CD4-positive, alpha-beta T cell (primary cell): ENCODE data around the gene DES. TPM values are rescaled to one million over a fixed set of nuclear protein-coding genes. Genes with fewer than 3 reads are reported as not detected.

Experiments used
- ATAC-seq: fragments of 200-7000 bp; cut with Tn5 transposase; one replicate; pipeline ENCODE4 v1.10.0; 2022; ENCODE audit warnings: mild to moderate bottlenecking; ENCODE audit not compliant: poor library complexity
- CTCF ChIA-PET: fragments of 350-600 bp; sonication (Branson Sonifier 250); formaldehyde crosslinking; loops from one replicate; lab custom pipeline; 2021; ENCODE audit warnings: antibody characterized with exemption, inconsistent platforms; lab: Charles Lee
- POLR2A ChIA-PET: fragments of 350-600 bp; sonication (Branson Sonifier 250); formaldehyde crosslinking; loops from one replicate; lab custom pipeline; 2021; ENCODE audit warnings: antibody characterized with exemption, inconsistent platforms; lab: Charles Lee
- DNase-seq, 14 experiments: peaks; one replicate each; pipeline ENCODE4 v3.0.0-alpha.2; 2013 to 2020; ENCODE audit warnings: mixed read lengths in 2 of 14
- H3K27ac ChIP-seq, 2 donors: one replicate each; pipeline versions ENCODE4 v1.5.1 to v1.7.0; 2013; ENCODE audit warnings: low read length in 2 of 2, low read depth in 1 of 2, mild to moderate bottlenecking in 1 of 2
- H3K27me3 ChIP-seq, 2 experiments: 1 replicate in 1 of 2; 2 replicates in 1 of 2; pipeline versions ENCODE4 v1.6.1 to v1.7.0; 2013; ENCODE audit warnings: low read length in 2 of 2, control low read depth in 1 of 2, mild to moderate bottlenecking in 1 of 2, moderate library complexity in 1 of 2; ENCODE audit not compliant: insufficient read depth in 2 of 2, control insufficient read depth in 1 of 2
- H3K36me3 ChIP-seq: one replicate; pipeline ENCODE4 v1.6.1; 2013; ENCODE audit warnings: low read length, control low read depth; ENCODE audit not compliant: insufficient read depth
- H3K4me1 ChIP-seq: one replicate; pipeline ENCODE4 v1.6.1; 2013; ENCODE audit warnings: low read length, control low read depth; ENCODE audit not compliant: insufficient read depth
- H3K4me3 ChIP-seq: one replicate; pipeline ENCODE4 v1.5.1; 2013; ENCODE audit warnings: mild to moderate bottlenecking, low read length, moderate library complexity
- H3K9me3 ChIP-seq, 2 experiments: 1 replicate in 1 of 2; 2 replicates in 1 of 2; pipeline versions ENCODE4 v1.6.1 to v1.7.0; 2013; ENCODE audit warnings: low read length in 2 of 2, mild to moderate bottlenecking in 2 of 2, control low read depth in 1 of 2, moderate library complexity in 1 of 2; ENCODE audit not compliant: control insufficient read depth in 1 of 2, insufficient read depth in 1 of 2
- H3K27ac Mint-ChIP-seq: one replicate; pipeline ENCODE4 v1.8.0; 2020; ENCODE audit warnings: mixed read lengths
- H3K27me3 Mint-ChIP-seq: one replicate; pipeline ENCODE4 v1.8.0; 2021; ENCODE audit warnings: mixed read lengths
- H3K36me3 Mint-ChIP-seq: one replicate; pipeline ENCODE4 v1.8.0; 2021; ENCODE audit warnings: low read depth, mixed read lengths
- H3K4me1 Mint-ChIP-seq: one replicate; pipeline ENCODE4 v1.8.0; 2021; ENCODE audit warnings: low read depth, mixed read lengths
- H3K4me3 Mint-ChIP-seq: one replicate; pipeline ENCODE4 v1.8.0; 2020; ENCODE audit warnings: mild to moderate bottlenecking, mixed read lengths
- H3K9me3 Mint-ChIP-seq: one replicate; pipeline ENCODE4 v1.8.0; 2020; ENCODE audit warnings: mixed read lengths
- intact Hi-C, 2 experiments: fragments of 100-400 bp; cut with DNase I in 1 of 2; cut with micrococcal nuclease in 1 of 2; formaldehyde crosslinking; loops; one replicate each; pipeline versions ENCODE4 v1.15.1 to v1.9.0; 2023 to 2025; cut with DNase I, micrococcal nuclease
- total RNA-seq, 174 experiments: library from RNA in 2 of 174; stranded (reverse) in 2 of 174; gene quantifications; one replicate each; pipeline ENCODE4 v1.2.3 and lab custom pipeline; 2021 to 2026
- TF ChIP-seq, protein P1 (sequence below): fragments of 200-600 bp; IDR thresholded peaks from one replicate; pipeline ENCODE4 v1.8.0; 2022; ENCODE audit warnings: antibody characterized with exemption, mild to moderate bottlenecking

The DES gene
- total RNA-seq, 2 experiments from 2014 or later = not detected

DNA sequence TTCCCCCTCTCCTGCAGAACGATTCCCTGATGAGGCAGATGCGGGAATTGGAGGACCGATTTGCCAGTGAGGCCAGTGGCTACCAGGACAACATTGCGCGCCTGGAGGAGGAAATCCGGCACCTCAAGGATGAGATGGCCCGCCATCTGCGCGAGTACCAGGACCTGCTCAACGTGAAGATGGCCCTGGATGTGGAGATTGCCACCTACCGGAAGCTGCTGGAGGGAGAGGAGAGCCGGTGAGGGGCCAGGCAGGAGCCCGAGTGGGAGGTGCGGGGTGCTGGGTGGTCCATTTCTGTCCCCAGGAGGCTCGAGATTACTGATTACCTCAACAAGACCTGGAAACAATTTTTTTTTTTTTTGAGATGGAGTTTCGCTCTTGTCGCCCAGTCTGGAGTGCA, 3.1 kb downstream of the DES start:
- no peak overlapping the region for H3K27ac ChIP-seq
- CTCF ChIA-PET = no interaction called here
- H3K27ac Mint-ChIP-seq = no peak overlapping the region
- no peaks in the 10 kb centered on the region for H3K36me3 ChIP-seq
- H3K36me3 Mint-ChIP-seq = no peaks in the 10 kb centered on the region
- H3K4me1 ChIP-seq = peaks cover 7% of the 10 kb centered on the region
- H3K4me3 ChIP-seq = no peak overlapping the region
- H3K9me3 Mint-ChIP-seq = no peaks in the 10 kb centered on the region
- intact Hi-C loops = no loop called here
- H3K27me3 Mint-ChIP-seq = peaks cover 68% of the 10 kb centered on the region
- peaks cover 25 to 47% of the 10 kb centered on the region in 2 experiments for H3K27me3 ChIP-seq
- no peaks in the 10 kb centered on the region for H3K4me1 Mint-ChIP-seq
- no peak for DNase-seq
- H3K9me3 ChIP-seq = peaks cover 0 to 5% of the 10 kb centered on the region in 2 experiments
- ATAC-seq = no peak
- POLR2A ChIA-PET = no interaction called here
- H3K4me3 Mint-ChIP-seq = no peak overlapping the region
- TF ChIP-seq, protein P1, sequence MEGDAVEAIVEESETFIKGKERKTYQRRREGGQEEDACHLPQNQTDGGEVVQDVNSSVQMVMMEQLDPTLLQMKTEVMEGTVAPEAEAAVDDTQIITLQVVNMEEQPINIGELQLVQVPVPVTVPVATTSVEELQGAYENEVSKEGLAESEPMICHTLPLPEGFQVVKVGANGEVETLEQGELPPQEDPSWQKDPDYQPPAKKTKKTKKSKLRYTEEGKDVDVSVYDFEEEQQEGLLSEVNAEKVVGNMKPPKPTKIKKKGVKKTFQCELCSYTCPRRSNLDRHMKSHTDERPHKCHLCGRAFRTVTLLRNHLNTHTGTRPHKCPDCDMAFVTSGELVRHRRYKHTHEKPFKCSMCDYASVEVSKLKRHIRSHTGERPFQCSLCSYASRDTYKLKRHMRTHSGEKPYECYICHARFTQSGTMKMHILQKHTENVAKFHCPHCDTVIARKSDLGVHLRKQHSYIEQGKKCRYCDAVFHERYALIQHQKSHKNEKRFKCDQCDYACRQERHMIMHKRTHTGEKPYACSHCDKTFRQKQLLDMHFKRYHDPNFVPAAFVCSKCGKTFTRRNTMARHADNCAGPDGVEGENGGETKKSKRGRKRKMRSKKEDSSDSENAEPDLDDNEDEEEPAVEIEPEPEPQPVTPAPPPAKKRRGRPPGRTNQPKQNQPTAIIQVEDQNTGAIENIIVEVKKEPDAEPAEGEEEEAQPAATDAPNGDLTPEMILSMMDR = no peak

DNA sequence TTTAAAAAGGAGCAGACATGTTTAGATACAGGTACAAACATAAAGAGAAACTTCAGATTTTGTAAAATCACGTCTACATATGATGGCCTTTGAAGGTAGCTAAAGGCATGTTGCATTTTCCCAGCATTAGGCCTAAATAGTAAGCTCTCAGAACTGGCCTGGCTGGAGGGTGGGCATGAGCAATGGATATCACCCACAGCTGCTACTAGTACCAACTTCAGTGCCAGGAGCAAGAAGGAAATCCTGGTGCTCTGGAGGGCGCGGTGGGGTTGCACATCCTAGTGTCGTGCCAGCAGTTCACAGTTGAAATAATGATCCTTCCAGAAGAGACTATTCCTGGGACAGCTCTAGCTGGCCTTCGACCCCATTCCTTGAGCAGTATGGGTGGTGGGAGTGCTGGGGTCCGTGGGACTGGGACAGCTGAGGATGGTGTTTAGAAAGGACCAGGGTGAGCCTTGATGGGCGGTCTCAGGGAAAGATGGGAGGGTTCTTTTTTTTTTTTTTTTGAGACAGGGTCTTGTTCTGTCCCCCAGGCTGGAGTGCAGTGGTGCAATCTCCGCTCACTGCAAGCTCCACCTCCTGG, 4.9 kb downstream of the DES start:
- peaks cover 68% of the 10 kb centered on the region for H3K27me3 Mint-ChIP-seq
- Histone ChIP-seq H3K27ac (no peak overlapping the region), H3K36me3 (no peaks in the 10 kb centered on the region), H3K27me3 (peaks cover 21 to 31% of the 10 kb centered on the region in 2 experiments), H3K9me3 (peaks cover 0 to 5% of the 10 kb centered on the region in 2 experiments), H3K4me1 (peaks cover 7% of the 10 kb centered on the region), H3K4me3 (no peak overlapping the region)
- ChIA-PET POLR2A (no interaction called here), CTCF (no interaction called here)
- intact Hi-C loops = no loop called here
- H3K9me3 Mint-ChIP-seq = no peaks in the 10 kb centered on the region
- H3K4me3 Mint-ChIP-seq = no peak overlapping the region
- no peaks in the 10 kb centered on the region for H3K4me1 Mint-ChIP-seq
- TF ChIP-seq, protein P1 = no peak
- ATAC-seq (no peak), DNase-seq (no peak)
- H3K36me3 Mint-ChIP-seq = no peaks in the 10 kb centered on the region
- H3K27ac Mint-ChIP-seq = no peak overlapping the region

DNA sequence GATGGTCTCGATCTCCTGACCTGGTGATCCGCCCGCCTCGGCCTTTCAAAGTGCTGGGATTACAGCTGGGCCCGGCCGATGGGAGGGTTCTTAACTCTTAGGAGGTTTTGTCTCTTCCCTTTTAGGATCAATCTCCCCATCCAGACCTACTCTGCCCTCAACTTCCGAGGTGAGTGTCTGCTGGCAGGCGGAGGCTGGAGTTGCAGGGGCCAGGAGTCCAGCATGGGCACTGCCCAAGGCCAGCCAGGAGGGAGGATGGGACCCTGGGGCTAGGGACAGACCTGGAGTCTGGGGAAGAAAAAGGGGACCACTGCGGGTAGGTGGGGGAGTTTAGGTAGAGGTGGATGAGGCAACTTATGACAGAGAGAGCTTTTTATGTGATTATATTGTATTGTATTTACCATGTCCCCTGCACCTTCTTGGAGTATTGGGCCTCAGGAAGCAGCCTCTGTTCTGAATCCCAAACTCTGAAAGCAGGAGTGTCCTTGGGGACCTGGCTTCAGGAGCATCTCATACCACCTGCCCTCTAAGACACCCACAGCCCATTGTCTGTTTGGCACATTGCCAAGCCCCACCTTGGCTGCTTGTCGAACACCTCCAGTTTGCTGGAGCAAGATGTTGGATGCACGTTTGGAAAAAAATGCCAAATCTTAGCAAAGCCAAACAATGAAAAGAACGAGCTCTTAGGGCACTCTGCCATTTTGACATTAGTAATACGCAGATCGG, 5.6 kb downstream of the DES start:
- peaks cover 66% of the 10 kb centered on the region for H3K27me3 Mint-ChIP-seq

More for the DNA sequence above, 5.6 kb downstream of the DES start:
- Histone ChIP-seq H3K9me3 (peaks cover 0 to 2% of the 10 kb centered on the region in 2 experiments), H3K27ac (no peak overlapping the region), H3K36me3 (no peaks in the 10 kb centered on the region), H3K4me3 (no peak overlapping the region), H3K27me3 (peaks cover 17 to 24% of the 10 kb centered on the region in 2 experiments), H3K4me1 (peaks cover 3% of the 10 kb centered on the region)
- intact Hi-C loops = no loop called here
- no peak overlapping the region for H3K4me3 Mint-ChIP-seq
- no peak overlapping the region for H3K27ac Mint-ChIP-seq
- H3K36me3 Mint-ChIP-seq = no peaks in the 10 kb centered on the region
- ChIA-PET POLR2A (no interaction called here), CTCF (no interaction called here)
- H3K4me1 Mint-ChIP-seq = no peaks in the 10 kb centered on the region
- no peak for ATAC-seq
- DNase-seq = no peak
- no peaks in the 10 kb centered on the region for H3K9me3 Mint-ChIP-seq
- TF ChIP-seq, protein P1 = no peak
